ENCODE measurements around the gene LRRC18.

DNA sequence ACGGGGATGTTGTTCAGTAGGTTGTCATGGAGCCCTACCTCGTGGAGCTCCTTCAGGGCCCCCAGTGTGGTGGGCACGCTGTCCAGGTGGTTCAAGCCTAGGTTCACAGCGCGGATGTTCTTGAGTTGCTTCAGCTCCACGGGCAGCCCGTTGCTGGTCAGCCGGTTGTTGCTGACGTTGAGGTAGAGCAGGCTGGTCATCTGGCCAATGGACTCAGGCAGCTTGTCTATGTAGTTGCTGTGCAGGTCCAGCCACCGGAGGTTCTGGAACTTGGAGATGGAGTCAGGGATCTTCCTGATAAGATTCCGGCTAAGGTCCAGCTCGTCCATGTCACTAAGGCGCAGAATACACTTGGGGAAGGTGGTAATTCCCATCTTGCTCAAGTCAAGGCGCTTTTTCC lies 26.0 kb downstream of the LRRC18 start:
- TF ChIP-seq NR2C2 (CRISPR knock-in tag; IDR thresholded peaks at IDR 0.05; ENCODE audit: borderline replicate concordance) (no peak), RAD21 (CRISPR knock-in tag; IDR thresholded peaks at IDR 0.05) (no peak), EP300 (IDR thresholded peaks at IDR 0.05; ENCODE audit: low read depth in 2 of 2, low read length in 2 of 2) (no peak), EP300 (CRISPR knock-in tag; IDR thresholded peaks at IDR 0.05; ENCODE audit: borderline replicate concordance) (no peak), SUZ12 (IDR thresholded peaks at IDR 0.05; ENCODE audit: low read depth, low read length) (no peak), KDM6A (CRISPR knock-in tag; IDR thresholded peaks at IDR 0.05; ENCODE audit: low read depth) (no peak), MTF1 (CRISPR knock-in tag; IDR thresholded peaks at IDR 0.05) (no peak), CEBPB (IDR thresholded peaks at IDR 0.05; ENCODE audit: borderline replicate concordance, low read depth, low read length) (no peak), YY1 (IDR thresholded peaks at IDR 0.05; ENCODE audit: insufficient read depth, insufficient replicate concordance, low read depth, low read length) (no peak), CREM (IDR thresholded peaks at IDR 0.05) (no peak), CREM (CRISPR knock-in tag; IDR thresholded peaks at IDR 0.05) (no peak), NCOA2 (CRISPR knock-in tag; IDR thresholded peaks at IDR 0.05) (no peak)
- TF ChIP-seq, protein P1, sequence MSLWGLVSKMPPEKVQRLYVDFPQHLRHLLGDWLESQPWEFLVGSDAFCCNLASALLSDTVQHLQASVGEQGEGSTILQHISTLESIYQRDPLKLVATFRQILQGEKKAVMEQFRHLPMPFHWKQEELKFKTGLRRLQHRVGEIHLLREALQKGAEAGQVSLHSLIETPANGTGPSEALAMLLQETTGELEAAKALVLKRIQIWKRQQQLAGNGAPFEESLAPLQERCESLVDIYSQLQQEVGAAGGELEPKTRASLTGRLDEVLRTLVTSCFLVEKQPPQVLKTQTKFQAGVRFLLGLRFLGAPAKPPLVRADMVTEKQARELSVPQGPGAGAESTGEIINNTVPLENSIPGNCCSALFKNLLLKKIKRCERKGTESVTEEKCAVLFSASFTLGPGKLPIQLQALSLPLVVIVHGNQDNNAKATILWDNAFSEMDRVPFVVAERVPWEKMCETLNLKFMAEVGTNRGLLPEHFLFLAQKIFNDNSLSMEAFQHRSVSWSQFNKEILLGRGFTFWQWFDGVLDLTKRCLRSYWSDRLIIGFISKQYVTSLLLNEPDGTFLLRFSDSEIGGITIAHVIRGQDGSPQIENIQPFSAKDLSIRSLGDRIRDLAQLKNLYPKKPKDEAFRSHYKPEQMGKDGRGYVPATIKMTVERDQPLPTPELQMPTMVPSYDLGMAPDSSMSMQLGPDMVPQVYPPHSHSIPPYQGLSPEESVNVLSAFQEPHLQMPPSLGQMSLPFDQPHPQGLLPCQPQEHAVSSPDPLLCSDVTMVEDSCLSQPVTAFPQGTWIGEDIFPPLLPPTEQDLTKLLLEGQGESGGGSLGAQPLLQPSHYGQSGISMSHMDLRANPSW (CRISPR knock-in tag; IDR thresholded peaks at IDR 0.05; ENCODE audit: borderline replicate concordance) = no peak
- TF ChIP-seq, protein P2, sequence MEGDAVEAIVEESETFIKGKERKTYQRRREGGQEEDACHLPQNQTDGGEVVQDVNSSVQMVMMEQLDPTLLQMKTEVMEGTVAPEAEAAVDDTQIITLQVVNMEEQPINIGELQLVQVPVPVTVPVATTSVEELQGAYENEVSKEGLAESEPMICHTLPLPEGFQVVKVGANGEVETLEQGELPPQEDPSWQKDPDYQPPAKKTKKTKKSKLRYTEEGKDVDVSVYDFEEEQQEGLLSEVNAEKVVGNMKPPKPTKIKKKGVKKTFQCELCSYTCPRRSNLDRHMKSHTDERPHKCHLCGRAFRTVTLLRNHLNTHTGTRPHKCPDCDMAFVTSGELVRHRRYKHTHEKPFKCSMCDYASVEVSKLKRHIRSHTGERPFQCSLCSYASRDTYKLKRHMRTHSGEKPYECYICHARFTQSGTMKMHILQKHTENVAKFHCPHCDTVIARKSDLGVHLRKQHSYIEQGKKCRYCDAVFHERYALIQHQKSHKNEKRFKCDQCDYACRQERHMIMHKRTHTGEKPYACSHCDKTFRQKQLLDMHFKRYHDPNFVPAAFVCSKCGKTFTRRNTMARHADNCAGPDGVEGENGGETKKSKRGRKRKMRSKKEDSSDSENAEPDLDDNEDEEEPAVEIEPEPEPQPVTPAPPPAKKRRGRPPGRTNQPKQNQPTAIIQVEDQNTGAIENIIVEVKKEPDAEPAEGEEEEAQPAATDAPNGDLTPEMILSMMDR (CRISPR knock-in tag; IDR thresholded peaks at IDR 0.05) = no peak
- TF ChIP-seq, protein P3, sequence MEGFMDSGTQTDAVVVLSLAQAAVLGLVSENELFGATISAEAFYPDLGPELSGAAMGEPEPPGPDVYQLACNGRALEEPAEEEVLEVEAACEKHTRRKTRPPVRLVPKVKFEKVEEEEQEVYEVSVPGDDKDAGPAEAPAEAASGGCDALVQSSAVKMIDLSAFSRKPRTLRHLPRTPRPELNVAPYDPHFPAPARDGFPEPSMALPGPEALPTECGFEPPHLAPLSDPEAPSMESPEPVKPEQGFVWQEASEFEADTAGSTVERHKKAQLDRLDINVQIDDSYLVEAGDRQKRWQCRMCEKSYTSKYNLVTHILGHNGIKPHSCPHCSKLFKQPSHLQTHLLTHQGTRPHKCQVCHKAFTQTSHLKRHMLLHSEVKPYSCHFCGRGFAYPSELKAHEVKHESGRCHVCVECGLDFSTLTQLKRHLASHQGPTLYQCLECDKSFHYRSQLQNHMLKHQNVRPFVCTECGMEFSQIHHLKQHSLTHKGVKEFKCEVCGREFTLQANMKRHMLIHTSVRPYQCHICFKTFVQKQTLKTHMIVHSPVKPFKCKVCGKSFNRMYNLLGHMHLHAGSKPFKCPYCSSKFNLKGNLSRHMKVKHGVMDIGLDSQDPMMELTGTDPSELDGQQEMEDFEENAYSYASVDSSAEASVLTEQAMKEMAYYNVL (CRISPR knock-in tag; IDR thresholded peaks at IDR 0.05; ENCODE audit: borderline replicate concordance) = no peak
